Measurements from ENCODE around the gene LRP8.

LRP8 gene

DNA sequence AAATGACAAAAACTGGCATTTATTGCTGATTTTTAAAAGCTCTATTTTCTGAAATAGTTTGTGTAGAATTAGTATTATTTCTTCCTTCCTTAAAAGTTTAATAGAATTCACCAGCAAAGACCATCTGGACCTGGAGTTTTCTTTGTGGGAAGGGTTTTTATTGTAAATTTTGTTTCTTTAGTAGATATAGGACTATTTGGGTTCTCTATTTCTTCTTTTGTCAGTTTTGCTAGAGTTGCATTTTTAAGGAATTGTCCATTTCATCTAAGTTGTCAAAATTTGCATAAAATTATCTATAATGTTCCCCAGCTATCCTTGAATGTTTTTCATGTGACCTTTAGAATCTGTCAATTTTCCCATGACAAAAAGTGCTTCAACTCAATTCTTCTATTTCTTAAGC lies 28.8 kb upstream of the LRP8 start:
- no peak overlapping the region for H3K9ac ChIP-seq (ENCODE audit: low read length)
- no peak overlapping the region for H2AFZ ChIP-seq (ENCODE audit: low read depth, low read length, severe bottlenecking)
- H3K4me3 ChIP-seq (ENCODE audit: insufficient read depth, low read length, poor library complexity, severe bottlenecking): no peak overlapping the region
- H3K27me3 ChIP-seq (ENCODE audit: low read length): no peaks in the 10 kb centered on the region
- no peaks in the 10 kb centered on the region for H4K20me1 ChIP-seq (ENCODE audit: low read depth, low read length)
- TF ChIP-seq EZH2phosphoT487 (conservative IDR thresholded peaks at IDR 0.05; ENCODE audit: low read length): no peak
- TF ChIP-seq, protein P1, sequence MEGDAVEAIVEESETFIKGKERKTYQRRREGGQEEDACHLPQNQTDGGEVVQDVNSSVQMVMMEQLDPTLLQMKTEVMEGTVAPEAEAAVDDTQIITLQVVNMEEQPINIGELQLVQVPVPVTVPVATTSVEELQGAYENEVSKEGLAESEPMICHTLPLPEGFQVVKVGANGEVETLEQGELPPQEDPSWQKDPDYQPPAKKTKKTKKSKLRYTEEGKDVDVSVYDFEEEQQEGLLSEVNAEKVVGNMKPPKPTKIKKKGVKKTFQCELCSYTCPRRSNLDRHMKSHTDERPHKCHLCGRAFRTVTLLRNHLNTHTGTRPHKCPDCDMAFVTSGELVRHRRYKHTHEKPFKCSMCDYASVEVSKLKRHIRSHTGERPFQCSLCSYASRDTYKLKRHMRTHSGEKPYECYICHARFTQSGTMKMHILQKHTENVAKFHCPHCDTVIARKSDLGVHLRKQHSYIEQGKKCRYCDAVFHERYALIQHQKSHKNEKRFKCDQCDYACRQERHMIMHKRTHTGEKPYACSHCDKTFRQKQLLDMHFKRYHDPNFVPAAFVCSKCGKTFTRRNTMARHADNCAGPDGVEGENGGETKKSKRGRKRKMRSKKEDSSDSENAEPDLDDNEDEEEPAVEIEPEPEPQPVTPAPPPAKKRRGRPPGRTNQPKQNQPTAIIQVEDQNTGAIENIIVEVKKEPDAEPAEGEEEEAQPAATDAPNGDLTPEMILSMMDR (IDR thresholded peaks at IDR 0.05; ENCODE audit: insufficient read depth, low read length, poor library complexity, severe bottlenecking): no peak
- H3K79me2 ChIP-seq (ENCODE audit: insufficient read depth, low read length): no peaks in the 10 kb centered on the region
- H3K27ac ChIP-seq (ENCODE audit: low read depth, low read length): no peak overlapping the region
- H3K4me2 ChIP-seq (ENCODE audit: low read depth, low read length, poor library complexity, severe bottlenecking): no peak overlapping the region
- no peaks in the 10 kb centered on the region for H3F3A ChIP-seq (ENCODE audit: insufficient read depth)
- 0 out of 2 replicates have a peak, but pooled peaks cover 4% of the 10 kb centered on the region for H3K9me3 ChIP-seq (ENCODE audit: insufficient read depth, low read length)
- no peaks in the 10 kb centered on the region for H3K36me3 ChIP-seq (ENCODE audit: low read length)
- H3K9me2 ChIP-seq (replicated peaks; ENCODE audit: insufficient read depth, low read length): no peaks in the 10 kb centered on the region

DNA sequence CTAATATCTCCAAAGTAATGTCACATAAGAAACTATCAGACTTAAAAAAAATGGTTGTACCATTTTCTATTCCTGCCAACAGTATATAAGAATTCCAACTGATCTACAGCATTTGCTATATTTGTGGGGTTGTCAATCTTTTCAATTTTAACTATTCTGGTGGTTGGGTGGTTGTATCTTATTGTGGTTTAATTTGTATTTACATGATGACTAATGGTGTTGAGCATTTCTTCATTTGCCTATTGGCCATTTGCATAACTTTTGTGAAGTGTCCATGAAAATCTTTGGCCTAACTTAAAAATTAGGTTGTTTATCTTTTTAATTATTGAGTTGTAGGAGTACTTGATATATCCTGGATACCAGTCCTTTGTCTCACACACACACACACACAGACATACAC lies 26.2 kb upstream of the LRP8 start:
- Histone ChIP-seq H2AFZ (ENCODE audit: low read depth, low read length, severe bottlenecking) (no peak overlapping the region), H3F3A (ENCODE audit: insufficient read depth) (no peaks in the 10 kb centered on the region), H3K36me3 (ENCODE audit: low read length) (no peaks in the 10 kb centered on the region), H3K4me2 (ENCODE audit: low read depth, low read length, poor library complexity, severe bottlenecking) (no peak overlapping the region), H4K20me1 (ENCODE audit: low read depth, low read length) (no peaks in the 10 kb centered on the region), H3K9me2 (replicated peaks; ENCODE audit: insufficient read depth, low read length) (no peaks in the 10 kb centered on the region), H3K9me3 (ENCODE audit: insufficient read depth, low read length) (0 out of 2 replicates have a peak, but pooled peaks cover 4% of the 10 kb centered on the region), H3K4me3 (ENCODE audit: insufficient read depth, low read length, poor library complexity, severe bottlenecking) (no peak overlapping the region), H3K79me2 (ENCODE audit: insufficient read depth, low read length) (no peaks in the 10 kb centered on the region), H3K27ac (ENCODE audit: low read depth, low read length) (no peak overlapping the region), H3K9ac (ENCODE audit: low read length) (no peak overlapping the region), H3K27me3 (ENCODE audit: low read length) (no peaks in the 10 kb centered on the region)
- no peak for TF ChIP-seq EZH2phosphoT487 (conservative IDR thresholded peaks at IDR 0.05; ENCODE audit: low read length)
- TF ChIP-seq, protein P1 (IDR thresholded peaks at IDR 0.05; ENCODE audit: insufficient read depth, low read length, poor library complexity, severe bottlenecking): no peak

DNA sequence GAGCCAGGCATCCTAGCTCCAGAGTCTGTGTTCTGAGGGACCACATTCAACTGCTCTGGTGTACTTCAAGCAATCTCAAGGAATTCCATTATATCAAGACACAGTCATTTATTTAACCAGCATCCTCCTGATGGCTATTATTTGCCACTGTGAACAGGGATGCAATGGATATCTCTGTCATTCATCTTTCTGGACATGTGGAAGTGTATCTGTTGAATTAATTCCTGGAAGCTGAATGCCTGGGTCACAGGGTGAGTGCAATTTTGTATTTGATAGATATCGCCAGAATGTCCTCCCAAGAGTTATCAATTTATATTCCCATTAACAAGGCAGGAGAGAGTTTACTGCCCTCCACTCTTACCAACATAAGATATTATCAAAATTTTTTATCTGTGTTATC lies 24.7 kb upstream of the LRP8 start:
- Histone ChIP-seq H3K9me3 (ENCODE audit: insufficient read depth, low read length) (no peaks in the 10 kb centered on the region), H3K27me3 (ENCODE audit: low read length) (no peaks in the 10 kb centered on the region), H3K4me2 (ENCODE audit: low read depth, low read length, poor library complexity, severe bottlenecking) (no peak overlapping the region), H3K79me2 (ENCODE audit: insufficient read depth, low read length) (no peaks in the 10 kb centered on the region), H3K27ac (ENCODE audit: low read depth, low read length) (no peak overlapping the region), H3K4me3 (ENCODE audit: insufficient read depth, low read length, poor library complexity, severe bottlenecking) (no peak overlapping the region), H2AFZ (ENCODE audit: low read depth, low read length, severe bottlenecking) (no peak overlapping the region), H3K36me3 (ENCODE audit: low read length) (no peaks in the 10 kb centered on the region), H3K9ac (ENCODE audit: low read length) (no peak overlapping the region), H3K9me2 (replicated peaks; ENCODE audit: insufficient read depth, low read length) (no peaks in the 10 kb centered on the region), H3F3A (ENCODE audit: insufficient read depth) (no peaks in the 10 kb centered on the region), H4K20me1 (ENCODE audit: low read depth, low read length) (no peaks in the 10 kb centered on the region)
- TF ChIP-seq, protein P1 (IDR thresholded peaks at IDR 0.05; ENCODE audit: insufficient read depth, low read length, poor library complexity, severe bottlenecking): no peak
- TF ChIP-seq EZH2phosphoT487 (conservative IDR thresholded peaks at IDR 0.05; ENCODE audit: low read length): no peak

Data from SU-DHL-6 (cell line).